T1000 (cell line): ENCODE results near the gene EBF4.
A peak's percentile ranks its signal among the peaks of the same experiment; 100 is the strongest.

ENCODE experiments used
- DNase-seq: peaks from one replicate; lab custom pipeline; 2025; ENCODE audit warnings: mixed read lengths; lab: John Stamatoyannopoulos, UW

Gene EBF4

GRCh38 chr20:2742934-2743559, 50.5 kb downstream of the EBF4 start:
- no peak for DNase-seq

DNA sequence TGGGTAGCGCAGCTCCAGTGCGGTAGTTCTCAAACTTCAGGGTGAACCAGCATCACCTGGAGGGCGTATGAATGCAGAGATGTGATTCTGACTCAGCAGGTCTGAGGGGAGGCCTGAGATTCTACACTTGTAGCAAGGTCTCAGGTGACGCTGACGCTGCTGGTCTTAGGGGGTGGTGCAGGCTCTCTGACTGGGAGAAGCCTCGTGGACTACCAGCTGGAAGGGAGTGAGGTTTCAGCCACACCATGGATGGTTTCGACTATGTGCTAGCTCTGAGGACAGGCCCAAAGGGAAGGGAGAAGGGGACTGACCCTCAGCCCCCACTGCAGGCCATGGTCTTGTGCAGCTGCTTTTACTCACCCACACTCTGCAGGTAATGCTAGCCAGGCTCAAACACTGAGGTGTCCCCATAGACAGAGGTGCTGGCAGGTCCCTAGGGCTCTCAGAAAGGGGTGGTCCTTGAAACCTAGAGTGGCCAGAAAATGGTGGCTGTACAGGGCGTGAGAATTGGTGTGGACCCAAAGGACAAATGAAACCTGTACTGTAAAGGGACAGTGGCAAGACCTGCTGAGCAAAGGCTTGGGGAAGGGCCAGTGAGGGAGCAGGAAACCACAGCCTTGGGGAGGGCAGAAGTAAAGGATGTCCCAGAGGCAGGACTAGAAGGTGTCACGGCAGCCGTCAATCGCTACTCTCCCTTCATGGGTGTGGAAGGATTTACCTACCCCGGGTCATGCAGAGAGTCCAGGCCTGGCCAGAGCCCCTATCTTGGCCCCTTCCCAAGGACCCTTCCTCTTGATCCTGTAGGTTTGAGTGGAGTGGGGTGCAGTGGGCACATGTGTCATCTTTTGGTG, 52.7 kb downstream of the EBF4 start:
- DNase-seq = no peak

- DNase-seq = no peak
These were observed 53.5 kb downstream of the EBF4 start for GRCh38 chr20:2745936-2746635.

DNA sequence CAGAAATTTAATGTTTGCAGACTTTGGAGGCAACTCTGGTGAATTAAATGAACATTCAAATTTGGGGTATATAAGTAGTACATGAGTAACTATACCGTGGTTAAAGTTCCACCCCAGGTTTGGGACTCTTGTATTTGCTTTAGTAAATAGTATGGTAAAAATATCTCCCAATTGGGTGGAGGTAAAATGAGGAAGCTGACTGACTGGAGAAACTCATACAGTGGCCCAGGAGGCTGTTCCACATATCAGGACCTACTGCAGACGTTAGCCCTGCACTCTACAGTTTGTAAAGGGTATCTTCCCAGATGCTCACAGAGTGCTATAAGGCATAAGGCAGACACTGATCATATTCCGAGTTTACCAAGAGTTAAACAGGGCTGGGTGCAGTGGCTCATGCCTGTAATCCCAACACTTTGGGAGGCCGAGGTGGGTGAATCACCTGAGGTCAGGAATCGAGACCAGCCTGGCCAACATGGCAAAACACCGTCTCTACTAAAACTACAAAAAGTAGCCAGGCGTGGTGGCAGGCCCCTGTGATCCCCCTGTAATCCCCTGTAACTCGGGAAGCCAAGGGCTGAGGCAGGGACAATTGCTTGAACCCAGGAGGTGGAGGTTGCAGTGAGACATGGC, 54.2 kb downstream of the EBF4 start:
- DNase-seq = no peak

- DNase-seq = no peak
These were observed 55.2 kb downstream of the EBF4 start for GRCh38 chr20:2747676-2748235.

DNA sequence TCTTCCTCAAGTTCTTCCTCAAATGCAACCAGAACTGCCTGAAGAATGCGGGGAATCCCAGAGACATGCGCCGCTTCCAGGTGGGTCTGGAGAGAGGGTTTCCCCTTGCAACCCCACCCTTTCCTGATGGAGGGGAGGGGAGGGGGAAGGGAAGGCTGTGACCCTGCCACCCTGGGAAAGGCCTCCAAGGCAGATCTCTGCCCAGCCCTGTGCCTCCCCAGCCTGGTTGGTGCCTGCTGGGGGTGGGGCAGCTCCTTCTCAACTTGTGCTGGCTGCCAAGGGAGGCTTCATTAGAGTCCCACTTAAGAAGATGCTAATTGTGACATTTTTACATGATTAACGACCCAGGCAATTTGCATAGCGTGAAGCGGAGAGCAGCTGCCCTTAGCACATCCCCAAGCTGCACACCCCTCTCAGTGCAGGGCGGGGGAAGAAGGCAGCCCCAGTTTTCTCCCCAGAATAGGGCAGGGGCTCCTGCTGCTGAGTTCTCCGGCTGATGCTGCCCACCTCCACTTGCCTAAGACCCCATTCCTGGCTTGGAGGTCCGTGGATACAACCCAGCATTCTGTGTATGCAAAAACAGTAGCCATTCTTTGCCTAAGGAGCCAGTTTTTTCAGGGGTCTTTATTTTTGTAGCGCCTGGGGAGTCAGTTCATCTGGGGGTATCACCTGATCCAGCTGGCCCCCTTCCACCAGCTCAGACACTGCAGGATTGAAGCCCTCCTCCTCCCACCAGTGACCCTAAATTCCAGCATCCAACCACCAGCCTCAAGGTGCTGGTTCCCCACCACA, 56.2 kb downstream of the EBF4 start:
- DNase-seq = no peak

- DNase-seq = no peak
These were observed 56.9 kb downstream of the EBF4 start for GRCh38 chr20:2749343-2749950.

- no peak for DNase-seq
These were observed 57.4 kb downstream of the EBF4 start for GRCh38 chr20:2749951-2750490.

DNA sequence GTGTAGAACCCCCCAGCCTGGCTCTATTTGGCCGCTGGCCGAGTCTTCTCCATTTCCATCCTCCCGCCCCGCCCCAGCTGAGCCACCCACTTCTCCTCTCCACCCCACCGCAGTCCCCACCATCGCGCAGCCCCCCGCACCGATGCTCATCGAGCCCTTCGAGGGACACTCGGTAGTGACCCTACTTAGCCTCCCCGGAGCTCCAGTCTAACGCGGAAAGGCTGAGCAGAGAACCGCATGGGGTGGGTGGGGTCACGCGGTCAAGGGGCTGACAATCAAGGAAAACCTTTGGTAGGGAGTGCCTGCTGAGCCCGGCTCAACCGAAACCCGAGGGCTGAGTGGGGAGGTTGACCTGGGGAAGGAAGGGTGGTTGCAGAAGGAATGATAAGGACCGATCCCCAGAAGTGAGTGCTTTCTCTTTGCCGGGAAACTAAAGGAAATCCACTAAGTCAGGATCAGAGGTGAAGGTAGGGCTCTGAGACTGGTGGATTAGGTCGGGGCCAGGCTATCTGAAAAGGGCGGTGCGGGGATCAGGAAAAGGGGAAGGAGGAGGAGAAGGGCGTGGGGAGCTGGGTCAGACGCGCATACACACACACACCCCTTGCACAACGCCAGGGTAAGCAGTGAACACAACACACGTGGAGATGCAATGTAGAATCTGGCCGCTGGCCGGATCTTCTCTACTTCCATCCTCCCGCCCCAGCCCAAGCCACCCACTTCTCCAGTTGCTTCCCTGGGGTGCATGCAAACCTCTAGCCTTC, 58.1 kb downstream of the EBF4 start:
- DNase-seq = no peak

DNA sequence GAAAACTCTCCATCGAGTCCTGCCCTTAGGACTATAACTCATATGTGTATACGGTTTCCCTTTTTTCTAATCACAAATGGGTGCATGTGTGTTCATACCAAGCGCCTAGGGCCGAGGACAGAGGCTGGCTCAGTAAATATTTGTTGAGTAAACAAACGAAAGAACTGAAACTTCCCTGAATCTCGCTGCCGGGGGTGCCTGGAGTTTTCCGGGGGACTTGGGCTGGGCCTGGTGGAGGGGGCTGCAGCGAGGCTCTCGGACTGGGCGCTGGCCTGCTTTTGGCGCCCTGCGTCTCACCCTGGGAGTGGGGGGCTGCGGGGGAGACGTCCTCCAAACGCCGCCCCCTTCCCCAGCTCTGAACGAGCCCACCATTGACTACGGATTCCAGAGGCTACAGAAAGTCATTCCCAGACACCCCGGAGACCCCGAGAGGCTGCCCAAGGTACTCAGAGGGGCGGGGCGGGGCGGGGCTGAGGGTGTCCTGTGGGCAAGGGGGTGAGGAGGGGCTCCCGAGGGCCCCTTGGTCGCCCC, 58.8 kb downstream of the EBF4 start:
- DNase-seq = no peak

DNA sequence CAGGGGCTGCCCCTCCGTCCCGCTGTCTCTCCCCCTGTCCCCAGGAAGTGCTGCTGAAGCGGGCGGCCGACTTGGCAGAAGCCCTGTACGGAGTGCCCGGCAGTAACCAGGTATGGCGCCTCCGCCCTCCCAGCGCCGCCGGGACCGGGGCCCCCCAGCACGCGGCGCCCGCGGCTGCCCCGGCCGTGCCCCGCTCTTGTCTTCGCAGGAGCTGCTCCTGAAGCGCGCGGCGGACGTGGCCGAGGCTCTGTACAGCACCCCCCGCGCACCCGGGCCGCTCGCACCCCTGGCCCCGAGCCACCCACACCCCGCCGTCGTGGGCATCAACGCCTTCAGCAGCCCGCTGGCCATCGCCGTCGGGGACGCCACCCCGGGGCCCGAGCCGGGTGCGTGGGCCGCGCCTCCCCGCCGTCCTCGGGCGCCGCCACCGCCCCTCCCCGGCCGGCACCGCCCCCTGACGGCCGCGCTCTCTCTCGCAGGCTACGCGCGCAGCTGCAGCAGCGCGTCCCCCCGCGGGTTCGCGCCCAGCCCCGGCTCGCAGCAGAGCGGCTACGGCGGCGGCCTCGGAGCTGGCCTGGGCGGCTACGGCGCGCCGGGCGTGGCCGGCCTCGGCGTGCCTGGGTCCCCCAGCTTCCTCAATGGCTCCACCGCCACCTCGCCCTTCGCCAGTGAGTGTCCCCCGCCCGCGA, 59.4 kb downstream of the EBF4 start:
- DNase-seq = no peak

DNA sequence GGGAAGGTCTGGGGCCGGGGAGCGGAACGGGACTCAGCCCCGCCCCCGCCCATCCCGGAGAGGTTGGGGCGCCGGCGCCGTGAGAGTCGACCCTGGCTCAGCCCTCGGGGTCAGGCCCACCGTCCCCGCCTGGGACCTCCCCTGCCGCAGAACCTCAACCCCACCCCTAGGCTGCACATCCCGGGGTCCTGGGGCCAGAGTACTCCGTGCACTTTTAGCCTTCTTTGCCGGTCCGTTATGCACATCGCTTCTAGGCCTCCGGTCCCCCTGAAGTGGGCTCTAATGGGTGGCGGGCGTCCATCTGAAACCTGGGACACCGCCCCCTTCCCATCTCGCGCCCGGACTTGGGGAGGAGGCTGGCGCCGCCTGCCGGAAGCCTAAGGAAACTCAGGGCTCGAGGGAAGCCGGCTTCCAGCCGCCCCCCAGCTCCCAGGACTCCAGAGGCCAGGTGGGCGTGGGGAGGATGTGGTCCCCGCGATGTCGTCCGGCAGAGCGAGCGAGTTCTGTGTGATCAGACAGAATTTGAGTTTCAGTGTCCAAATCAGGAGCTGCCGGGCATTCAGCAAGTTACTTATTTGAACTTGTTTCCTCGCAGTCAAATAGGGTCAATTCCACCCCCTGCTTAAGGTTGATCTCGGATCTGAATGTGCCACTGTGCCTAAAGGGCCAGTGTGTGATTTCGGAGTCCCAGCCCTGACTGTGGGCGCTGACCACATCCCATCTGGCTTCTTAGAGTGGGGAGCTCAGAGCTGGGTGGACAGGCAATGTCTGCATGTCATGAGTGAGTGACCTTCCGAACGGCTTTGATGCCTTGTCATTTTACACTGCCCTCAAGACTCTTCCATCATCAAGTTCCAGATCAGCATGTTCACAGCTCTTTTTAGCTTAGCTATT, 60.2 kb downstream of the EBF4 start:
- DNase-seq = peak; percentile 37

DNA sequence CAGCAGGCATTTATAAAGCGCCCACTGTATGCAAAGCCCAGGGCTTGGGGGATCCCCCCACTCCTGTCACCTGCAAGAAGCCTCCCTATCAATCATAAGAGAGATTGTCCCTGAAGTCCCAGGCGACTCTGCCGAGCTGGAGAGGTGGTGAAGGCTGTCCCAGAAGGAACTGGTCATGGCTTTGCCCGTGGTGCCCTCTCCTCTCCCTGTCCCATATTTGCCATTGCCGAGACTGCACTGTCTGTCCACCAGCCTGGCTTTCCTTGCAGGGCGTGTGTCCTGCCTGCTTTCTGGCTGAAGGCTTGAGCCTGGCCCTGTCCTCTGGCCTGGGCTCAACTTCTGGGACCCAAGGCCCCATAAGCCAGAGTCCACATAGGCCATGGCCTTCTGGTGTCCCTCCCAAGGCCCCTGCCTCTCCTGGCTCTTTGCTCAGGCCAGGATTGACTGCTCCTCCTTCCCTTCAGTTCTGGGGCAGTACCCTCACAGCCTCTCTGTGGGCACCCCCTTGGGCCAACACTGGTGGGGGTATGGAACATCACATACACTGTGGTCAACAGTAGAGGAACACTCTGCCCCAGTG, 61.0 kb downstream of the EBF4 start:
- DNase-seq = no peak

DNA sequence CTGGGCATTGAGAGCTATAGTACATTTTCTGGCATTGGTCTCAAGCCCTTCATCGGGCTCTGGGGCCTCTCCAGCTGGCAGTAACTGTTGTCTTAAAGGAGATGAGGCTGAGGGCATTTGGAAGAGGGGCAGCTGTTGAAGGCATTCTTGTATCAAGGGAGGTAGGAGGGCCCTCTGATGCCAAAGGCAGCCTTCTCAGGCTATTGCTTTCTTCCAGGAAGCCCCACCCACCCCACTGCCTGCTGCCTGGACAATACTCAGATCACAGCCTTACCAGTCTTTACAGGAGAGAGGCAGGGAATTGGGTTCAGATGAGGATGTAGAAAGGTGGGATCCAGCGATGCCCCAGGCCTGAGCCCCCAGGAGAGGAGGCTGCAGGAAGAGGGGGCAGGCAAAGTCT, 61.8 kb downstream of the EBF4 start:
- no peak for DNase-seq

DNA sequence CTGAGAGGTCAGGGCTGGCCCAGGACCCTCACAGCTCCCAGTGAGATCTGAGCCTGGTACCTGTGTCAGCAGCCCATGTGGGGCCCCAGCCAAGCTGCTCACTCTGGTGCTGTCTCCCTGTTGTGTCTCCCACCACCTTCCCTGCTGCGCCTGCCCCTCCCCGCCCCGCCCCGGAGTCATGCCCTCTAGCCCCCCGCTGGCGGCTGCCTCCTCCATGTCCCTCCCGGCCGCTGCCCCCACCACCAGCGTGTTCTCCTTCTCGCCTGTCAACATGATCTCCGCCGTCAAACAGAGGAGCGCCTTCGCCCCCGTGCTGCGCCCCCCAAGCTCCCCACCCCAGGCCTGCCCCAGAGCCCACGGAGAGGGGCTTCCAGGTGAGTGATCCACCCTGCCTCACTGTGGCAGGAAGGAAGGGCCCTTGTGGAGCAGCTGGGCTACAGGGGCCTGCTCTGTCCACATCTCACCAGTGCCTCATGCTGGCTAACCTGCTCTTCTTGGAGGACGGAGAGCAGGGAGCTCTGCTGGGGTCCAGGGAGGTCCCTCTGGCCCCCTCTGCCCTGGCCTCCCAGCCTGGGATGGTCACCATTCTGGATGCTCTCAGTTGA, 63.0 kb downstream of the EBF4 start:
- no peak for DNase-seq

DNA sequence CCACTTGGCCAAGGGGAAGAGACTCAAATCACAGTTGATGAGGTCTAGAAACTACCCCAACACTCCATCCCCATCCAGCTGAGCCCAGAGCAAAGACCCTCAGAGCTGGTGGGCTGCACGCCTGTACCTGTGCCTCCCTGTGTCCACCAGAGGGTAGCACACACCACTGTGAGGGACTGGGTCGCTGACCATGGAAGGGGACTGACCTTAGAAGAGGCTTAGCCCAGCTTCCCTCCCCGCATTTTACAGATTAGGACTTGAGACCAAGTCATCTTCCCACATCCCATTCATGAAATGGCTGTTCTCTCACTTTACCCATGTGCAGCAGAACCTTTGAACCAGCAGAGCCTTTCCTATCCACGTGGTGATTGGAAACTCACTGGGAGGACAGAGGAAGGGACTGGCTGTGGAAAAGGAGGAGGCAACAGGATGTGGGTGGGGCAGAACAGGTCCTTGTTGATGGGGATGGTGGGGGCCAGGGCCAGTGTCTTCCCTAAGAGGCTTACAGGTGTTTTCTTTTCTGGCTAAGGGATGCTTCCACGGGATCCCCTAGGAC, 63.6 kb downstream of the EBF4 start:
- no peak for DNase-seq

DNA sequence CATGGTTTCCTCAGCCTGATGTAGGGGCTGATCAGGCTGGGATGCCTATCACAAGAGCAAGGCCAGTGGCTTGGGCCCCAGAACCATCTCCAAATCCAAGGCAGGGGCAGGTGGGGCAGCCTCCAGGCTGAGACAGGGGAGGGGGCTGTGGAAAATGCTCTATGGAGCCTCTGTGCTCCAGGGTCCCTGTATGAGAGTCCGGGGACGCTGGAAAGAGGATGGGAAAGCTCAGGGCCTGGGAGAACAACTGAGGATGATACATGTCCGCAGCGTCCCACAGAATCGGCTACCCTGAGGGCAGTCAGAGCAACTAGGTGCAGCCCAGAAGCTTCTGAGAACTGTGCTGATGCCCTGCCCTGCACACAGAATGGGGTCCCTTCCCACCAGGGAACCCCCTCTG, 64.4 kb downstream of the EBF4 start:
- no peak for DNase-seq
